Peyer's patch (tissue), 4 donors: Measurements from ENCODE around the gene SLAIN2.

ENCODE experiments used
- POLR2A ChIP-seq, 2 donors: fragments of 450-650 bp; IDR thresholded peaks; one replicate each; pipeline ENCODE4 v1.5.1; 2017; ENCODE audit warnings: antibody characterized with exemption in 2 of 2, mild to moderate bottlenecking in 2 of 2, moderate library complexity in 2 of 2
- TF ChIP-seq, protein P1 (sequence below), 6 experiments: fragments of 450-650 bp in 4 of 6; fragments of 200-600 bp in 2 of 6; sonication (generic) in 1 of 6; IDR thresholded peaks; one replicate each; pipeline ENCODE4 v1.5.1; 2017 to 2019; ENCODE audit warnings: antibody characterized with exemption in 6 of 6, mild to moderate bottlenecking in 3 of 6, moderate library complexity in 1 of 6

- TF ChIP-seq, protein P1, sequence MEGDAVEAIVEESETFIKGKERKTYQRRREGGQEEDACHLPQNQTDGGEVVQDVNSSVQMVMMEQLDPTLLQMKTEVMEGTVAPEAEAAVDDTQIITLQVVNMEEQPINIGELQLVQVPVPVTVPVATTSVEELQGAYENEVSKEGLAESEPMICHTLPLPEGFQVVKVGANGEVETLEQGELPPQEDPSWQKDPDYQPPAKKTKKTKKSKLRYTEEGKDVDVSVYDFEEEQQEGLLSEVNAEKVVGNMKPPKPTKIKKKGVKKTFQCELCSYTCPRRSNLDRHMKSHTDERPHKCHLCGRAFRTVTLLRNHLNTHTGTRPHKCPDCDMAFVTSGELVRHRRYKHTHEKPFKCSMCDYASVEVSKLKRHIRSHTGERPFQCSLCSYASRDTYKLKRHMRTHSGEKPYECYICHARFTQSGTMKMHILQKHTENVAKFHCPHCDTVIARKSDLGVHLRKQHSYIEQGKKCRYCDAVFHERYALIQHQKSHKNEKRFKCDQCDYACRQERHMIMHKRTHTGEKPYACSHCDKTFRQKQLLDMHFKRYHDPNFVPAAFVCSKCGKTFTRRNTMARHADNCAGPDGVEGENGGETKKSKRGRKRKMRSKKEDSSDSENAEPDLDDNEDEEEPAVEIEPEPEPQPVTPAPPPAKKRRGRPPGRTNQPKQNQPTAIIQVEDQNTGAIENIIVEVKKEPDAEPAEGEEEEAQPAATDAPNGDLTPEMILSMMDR (IDR thresholded peaks at IDR 0.05): no peak
- TF ChIP-seq POLR2A (IDR thresholded peaks at IDR 0.05): no peak
Measured at GRCh38 chr4:48324281-48324680, 17.0 kb upstream of the SLAIN2 start.
